Measurements from ENCODE around the gene GAREM1.

DNA sequence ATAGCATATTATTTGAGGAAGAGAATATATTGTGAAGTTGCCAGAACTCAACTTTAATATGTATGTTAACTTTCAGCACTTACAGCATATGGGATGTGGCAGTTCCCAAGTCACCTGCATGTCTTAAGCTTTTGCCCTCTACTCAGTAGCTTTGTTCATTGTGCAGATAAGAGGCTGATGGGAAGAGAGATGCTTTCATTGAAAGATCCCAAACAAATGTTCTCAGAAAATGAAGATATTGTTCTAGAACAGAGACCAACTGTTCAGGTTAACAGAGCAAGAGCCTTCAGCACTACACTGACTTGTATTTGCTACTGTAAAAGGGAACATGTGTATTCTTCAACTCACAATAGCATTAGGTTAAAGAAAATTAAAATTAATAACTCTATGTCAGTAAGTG lies 28.1 kb downstream of the GAREM1 start:
- TF ChIP-seq MYC (IDR thresholded peaks at IDR 0.05; ENCODE audit: low read depth, low read length) = no peak
- TF ChIP-seq, protein P1, sequence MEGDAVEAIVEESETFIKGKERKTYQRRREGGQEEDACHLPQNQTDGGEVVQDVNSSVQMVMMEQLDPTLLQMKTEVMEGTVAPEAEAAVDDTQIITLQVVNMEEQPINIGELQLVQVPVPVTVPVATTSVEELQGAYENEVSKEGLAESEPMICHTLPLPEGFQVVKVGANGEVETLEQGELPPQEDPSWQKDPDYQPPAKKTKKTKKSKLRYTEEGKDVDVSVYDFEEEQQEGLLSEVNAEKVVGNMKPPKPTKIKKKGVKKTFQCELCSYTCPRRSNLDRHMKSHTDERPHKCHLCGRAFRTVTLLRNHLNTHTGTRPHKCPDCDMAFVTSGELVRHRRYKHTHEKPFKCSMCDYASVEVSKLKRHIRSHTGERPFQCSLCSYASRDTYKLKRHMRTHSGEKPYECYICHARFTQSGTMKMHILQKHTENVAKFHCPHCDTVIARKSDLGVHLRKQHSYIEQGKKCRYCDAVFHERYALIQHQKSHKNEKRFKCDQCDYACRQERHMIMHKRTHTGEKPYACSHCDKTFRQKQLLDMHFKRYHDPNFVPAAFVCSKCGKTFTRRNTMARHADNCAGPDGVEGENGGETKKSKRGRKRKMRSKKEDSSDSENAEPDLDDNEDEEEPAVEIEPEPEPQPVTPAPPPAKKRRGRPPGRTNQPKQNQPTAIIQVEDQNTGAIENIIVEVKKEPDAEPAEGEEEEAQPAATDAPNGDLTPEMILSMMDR (IDR thresholded peaks at IDR 0.05; ENCODE audit: low read depth, low read length) = no peak

Measured in NB4 (cell line).